SK-N-SH (cell line): ENCODE data around the gene KANK4.

ENCODE experiments used
- CHD2 ChIP-seq: fragments of 150-350 bp; IDR thresholded peaks from 2 replicates; pipeline ENCODE4 v1.6.1; 2018; ENCODE audit warnings: low read length; ENCODE audit not compliant: partially characterized antibody
- EP300 ChIP-seq, 2 experiments: IDR thresholded peaks; 2 replicates each; pipeline versions ENCODE4 v1.4.0 to v1.6.1; 2012; ENCODE audit warnings: borderline replicate concordance in 1 of 2, low read depth in 1 of 2, low read length in 1 of 2
- RFX5 ChIP-seq: IDR thresholded peaks from 2 replicates; pipeline ENCODE4 v1.6.1; 2012; ENCODE audit warnings: mild to moderate bottlenecking, improper control_type of control experiment, low read length
- TF ChIP-seq, protein P1 (sequence below): fragments of 200-600 bp; sonication (generic); IDR thresholded peaks from 2 replicates; pipeline ENCODE4 v1.6.1; 2017; ENCODE audit warnings: antibody characterized with exemption, mild to moderate bottlenecking, moderate library complexity

DNA sequence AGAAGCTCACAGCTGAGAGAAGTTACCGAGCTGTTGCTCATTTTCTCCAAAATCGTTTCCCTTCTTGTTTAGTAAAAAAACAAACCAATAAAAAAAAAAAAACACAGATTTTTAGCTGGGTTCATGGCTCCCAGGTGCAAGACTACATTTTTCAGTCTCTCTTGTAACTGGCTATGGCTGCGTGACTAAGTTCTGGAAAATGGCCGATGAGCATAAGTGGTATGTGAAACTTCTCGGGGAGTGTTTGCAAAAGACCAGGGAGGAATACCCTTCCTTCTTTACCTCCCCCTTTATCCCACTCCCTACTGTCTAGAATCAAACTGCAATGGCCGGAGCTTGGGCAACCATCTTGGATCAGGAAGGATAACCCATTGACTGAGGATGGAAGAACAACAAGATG, 38.7 kb upstream of the KANK4 start:
- TF ChIP-seq EP300 (IDR thresholded peaks at IDR 0.05; ENCODE audit: borderline replicate concordance in 1 of 2, low read depth in 1 of 2, low read length in 1 of 2) (no peak), CHD2 (no peak), RFX5 (no peak)
- TF ChIP-seq, protein P1, sequence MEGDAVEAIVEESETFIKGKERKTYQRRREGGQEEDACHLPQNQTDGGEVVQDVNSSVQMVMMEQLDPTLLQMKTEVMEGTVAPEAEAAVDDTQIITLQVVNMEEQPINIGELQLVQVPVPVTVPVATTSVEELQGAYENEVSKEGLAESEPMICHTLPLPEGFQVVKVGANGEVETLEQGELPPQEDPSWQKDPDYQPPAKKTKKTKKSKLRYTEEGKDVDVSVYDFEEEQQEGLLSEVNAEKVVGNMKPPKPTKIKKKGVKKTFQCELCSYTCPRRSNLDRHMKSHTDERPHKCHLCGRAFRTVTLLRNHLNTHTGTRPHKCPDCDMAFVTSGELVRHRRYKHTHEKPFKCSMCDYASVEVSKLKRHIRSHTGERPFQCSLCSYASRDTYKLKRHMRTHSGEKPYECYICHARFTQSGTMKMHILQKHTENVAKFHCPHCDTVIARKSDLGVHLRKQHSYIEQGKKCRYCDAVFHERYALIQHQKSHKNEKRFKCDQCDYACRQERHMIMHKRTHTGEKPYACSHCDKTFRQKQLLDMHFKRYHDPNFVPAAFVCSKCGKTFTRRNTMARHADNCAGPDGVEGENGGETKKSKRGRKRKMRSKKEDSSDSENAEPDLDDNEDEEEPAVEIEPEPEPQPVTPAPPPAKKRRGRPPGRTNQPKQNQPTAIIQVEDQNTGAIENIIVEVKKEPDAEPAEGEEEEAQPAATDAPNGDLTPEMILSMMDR = no peak
